ENCODE data around the gene BRD2. TPM values are rescaled to one million over a fixed set of nuclear protein-coding genes. Genes with fewer than 3 reads are reported as not detected.

Gene BRD2
- total RNA-seq, 1 donor from 2014 or later: 312 TPM

- Mint-ChIP-seq H3K9me3 (no peaks in the 10 kb centered on the region), H3K36me3 (ENCODE audit: low read depth) (no peaks in the 10 kb centered on the region), H3K4me1 (no peaks in the 10 kb centered on the region), H3K27me3 (ENCODE audit: low read depth) (peaks cover 86% of the 10 kb centered on the region), H3K27ac (ENCODE audit: unreplicated experiment) (no peak overlapping the region), H3K4me3 (no peak overlapping the region)
- DNase-seq (ENCODE audit: low read depth, low spot score): peak; percentile 76
- peak; percentile 86 for TF ChIP-seq CTCF (conservative IDR thresholded peaks at IDR 0.05)
Measured at GRCh38 chr6:32933661-32934085, 34.7 kb upstream of the BRD2 start.

GRCh38 chr6:32935551-32936238, 32.7 kb upstream of the BRD2 start:
- Mint-ChIP-seq H3K27me3 (ENCODE audit: low read depth) (peaks cover 72% of the 10 kb centered on the region), H3K27ac (ENCODE audit: unreplicated experiment) (no peak overlapping the region), H3K4me1 (peaks cover under 1% of the 10 kb centered on the region), H3K9me3 (no peaks in the 10 kb centered on the region), H3K36me3 (ENCODE audit: low read depth) (no peaks in the 10 kb centered on the region), H3K4me3 (no peak overlapping the region)
- no peak for TF ChIP-seq CTCF (conservative IDR thresholded peaks at IDR 0.05)
- DNase-seq (ENCODE audit: low read depth, low spot score): no peak

- Mint-ChIP-seq H3K4me1 (peaks cover 6% of the 10 kb centered on the region), H3K9me3 (no peaks in the 10 kb centered on the region), H3K4me3 (no peak overlapping the region), H3K27ac (ENCODE audit: unreplicated experiment) (no peak overlapping the region), H3K36me3 (ENCODE audit: low read depth) (no peaks in the 10 kb centered on the region), H3K27me3 (ENCODE audit: low read depth) (peaks cover 71% of the 10 kb centered on the region)
- DNase-seq (ENCODE audit: low read depth, low spot score): no peak
- TF ChIP-seq CTCF (conservative IDR thresholded peaks at IDR 0.05): no peak
Measured at GRCh38 chr6:32936239-32937152, 31.9 kb upstream of the BRD2 start.

- peaks cover 67% of the 10 kb centered on the region for H3K27me3 Mint-ChIP-seq (ENCODE audit: low read depth)
- no peak for TF ChIP-seq CTCF (conservative IDR thresholded peaks at IDR 0.05)
- no peak for DNase-seq (ENCODE audit: low read depth, low spot score)
- H3K36me3 Mint-ChIP-seq (ENCODE audit: low read depth): no peaks in the 10 kb centered on the region
- H3K4me3 Mint-ChIP-seq: no peak overlapping the region
- H3K9me3 Mint-ChIP-seq: no peaks in the 10 kb centered on the region
- peaks cover 6% of the 10 kb centered on the region for H3K4me1 Mint-ChIP-seq
- H3K27ac Mint-ChIP-seq (ENCODE audit: unreplicated experiment): no peak overlapping the region
Measured at GRCh38 chr6:32937230-32937633, 31.2 kb upstream of the BRD2 start.

GRCh38 chr6:32938494-32938893, 29.9 kb upstream of the BRD2 start:
- H3K4me3 Mint-ChIP-seq: no peak overlapping the region

More at GRCh38 chr6:32938494-32938893, 29.9 kb upstream of the BRD2 start:
- Mint-ChIP-seq H3K36me3 (ENCODE audit: low read depth) (no peaks in the 10 kb centered on the region), H3K27ac (ENCODE audit: unreplicated experiment) (no peak overlapping the region), H3K4me1 (peaks cover 6% of the 10 kb centered on the region), H3K27me3 (ENCODE audit: low read depth) (peaks cover 69% of the 10 kb centered on the region), H3K9me3 (no peaks in the 10 kb centered on the region)
- DNase-seq (ENCODE audit: low read depth, low spot score): no peak
- TF ChIP-seq CTCF (conservative IDR thresholded peaks at IDR 0.05): no peak
